Stimulated activated CD4-positive, alpha-beta T cell treated with anti-CD3 and anti-CD28 coated beads, Interleukin-4, amount 100 ng/mL, for 1 hour (primary cell): ENCODE data around the gene SGK1.

Experiments used
- DNase-seq: peaks from one replicate; pipeline ENCODE4 v3.0.0-alpha.2; 2020

The SGK1 gene

DNA sequence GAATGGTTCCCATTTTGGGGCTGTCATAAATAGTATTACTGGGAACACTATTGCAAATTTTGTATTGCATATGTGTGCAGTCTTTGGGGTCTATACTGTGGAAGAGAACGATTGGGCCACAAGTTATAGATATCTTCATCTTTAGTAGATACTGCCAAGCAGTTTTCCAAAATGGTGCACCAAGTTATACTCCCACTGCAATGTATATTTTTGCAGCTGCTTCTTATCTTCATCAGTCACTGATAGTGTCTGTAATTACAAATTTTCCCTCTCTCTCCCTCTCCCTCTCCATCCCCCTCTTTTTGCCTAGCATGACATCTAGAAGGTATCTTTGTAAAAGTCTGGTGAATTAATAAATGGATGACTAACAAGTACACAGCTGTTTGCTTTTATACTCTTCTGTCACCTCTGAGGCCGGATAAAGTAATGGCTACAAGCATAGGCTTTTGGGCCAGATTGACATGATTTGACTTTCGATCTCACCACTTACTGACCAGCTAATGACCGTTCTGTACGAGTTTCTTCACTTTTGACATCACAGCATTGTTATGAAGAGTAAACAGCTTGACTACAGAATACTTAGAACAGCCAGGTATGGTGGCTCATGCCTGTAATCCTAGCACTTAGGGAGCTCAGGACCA lies 152.2 kb downstream of the SGK1 start:
- no peak for DNase-seq

DNA sequence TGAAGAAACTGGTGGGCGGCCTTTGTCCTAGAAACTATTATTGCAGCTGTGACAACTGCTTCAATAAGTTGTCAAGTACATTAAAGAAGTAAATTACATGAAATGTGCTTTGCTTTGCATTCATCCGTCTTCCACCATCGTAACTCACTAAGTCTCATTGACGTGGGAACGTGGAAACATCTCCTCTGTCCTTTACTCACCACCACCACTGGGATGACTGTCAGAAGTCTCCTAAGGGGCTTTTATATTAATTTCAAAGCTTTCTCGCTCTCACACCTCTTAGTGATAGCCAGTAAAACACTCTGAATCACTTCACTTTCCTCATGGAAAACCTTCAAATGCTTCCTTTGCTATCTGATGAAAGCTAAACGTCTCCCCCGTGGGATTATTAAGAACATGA lies 153.6 kb downstream of the SGK1 start:
- DNase-seq = no peak

DNA sequence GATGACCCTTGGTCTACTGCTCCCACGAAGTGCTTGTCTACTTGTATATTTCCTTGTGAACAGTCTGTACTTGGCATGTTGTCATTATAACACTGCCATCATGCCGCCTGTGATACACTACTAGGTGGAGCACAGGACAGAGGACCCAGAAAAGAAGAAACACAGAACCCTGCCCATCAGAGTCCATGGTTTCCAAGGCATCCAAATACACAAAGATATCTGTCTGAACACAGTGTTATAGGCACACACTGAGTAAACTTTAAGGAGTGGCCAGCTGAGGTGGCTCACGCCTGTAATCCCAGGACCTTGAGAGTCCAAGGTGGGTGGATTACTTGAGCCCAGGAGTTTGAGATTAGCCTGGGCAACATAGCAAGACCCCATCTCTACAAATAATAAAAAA lies 155.0 kb downstream of the SGK1 start:
- no peak for DNase-seq

DNA sequence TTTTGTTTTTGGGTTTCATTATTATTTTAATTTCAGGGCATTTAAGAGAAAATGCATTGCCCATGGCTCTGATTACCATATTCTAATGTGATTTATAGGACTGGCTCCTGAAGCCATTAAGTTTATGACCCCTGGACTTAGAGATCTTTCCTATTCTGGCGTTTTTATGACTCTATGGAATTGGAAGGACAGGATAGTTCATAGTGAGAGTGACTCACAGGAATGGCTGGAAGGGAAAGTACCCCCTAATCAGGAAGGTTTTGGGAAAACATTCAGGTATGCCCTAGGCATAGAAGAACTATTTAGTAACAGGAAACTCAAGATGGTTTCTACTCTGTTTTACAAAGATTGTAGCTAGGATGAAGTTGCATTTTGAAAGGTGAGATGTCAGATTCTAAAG lies 156.9 kb downstream of the SGK1 start:
- DNase-seq = no peak

DNA sequence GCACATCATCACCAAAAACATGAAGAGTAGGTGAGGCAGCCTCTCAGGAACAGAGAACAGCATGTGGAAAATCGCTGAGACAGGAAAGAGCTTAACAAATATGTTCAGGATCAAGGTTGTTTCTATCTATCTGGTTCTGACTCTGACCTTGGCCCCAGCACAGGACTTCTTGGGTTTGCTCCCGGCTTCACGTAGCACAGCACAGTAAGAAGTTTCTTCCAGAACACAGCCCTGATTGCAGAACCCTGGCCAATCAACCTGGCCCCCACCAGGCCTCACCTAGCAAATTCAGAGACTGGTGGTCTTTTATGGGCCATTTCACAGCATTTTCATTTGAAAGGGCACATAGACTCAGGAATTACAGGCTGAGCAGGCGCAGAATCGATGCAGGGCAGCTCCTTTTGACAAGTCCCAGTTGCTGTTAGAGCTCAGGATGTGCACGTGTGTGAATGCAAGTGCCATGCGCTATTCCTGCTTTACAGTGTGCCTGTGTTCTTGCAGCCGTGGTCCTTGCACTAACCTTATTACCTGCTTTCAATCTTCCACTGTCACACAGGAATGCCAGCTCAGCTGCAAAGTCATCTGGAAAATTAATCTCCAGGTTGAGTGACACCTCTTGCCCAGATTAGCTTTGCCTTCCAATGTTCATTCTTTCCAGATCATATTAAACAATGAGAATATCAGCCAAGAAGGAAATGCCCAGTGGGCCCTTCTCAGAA lies 165.0 kb downstream of the SGK1 start:
- DNase-seq = no peak

DNA sequence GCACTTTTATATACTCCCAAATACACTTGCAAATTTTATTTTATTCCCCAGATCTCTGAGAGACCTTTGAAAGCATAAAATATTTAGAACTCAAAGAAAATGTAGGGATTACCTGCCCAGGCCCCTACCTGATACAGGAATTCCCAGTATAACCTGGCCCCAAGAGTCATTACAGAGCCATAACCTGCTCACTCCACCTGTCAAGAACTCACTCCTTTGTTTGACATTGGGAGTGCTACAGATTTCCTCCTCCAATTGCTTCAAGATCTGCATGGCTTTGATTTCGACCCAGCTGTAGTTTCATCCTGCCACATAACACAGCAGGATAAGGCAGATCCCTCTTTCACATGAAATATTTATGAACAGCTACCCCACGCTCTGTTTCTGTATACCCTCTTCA lies 169.3 kb downstream of the SGK1 start:
- DNase-seq = no peak

DNA sequence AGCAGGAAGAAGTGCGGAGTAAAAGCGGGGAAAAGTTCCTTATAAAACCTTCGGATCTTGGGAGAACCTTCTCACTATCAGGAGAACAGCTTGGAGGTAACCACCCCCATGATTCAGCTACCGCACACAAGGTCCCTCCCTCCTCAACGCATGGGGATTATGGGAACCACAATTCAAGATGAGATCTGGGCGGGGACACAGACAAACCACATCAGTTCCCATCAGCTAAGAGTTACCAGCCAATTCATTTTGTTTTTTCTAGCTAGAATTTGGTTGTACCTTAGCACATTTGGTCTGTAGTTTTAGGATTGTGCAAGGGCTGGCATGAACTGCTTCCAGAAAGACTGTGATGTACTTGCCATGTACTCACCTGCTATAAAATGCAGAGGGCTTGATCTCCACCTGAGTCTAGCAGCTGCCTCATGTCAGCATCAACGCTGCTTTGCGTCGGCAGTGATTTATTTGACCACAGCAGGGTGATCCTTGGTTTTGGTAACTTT lies 170.8 kb downstream of the SGK1 start:
- DNase-seq = no peak

DNA sequence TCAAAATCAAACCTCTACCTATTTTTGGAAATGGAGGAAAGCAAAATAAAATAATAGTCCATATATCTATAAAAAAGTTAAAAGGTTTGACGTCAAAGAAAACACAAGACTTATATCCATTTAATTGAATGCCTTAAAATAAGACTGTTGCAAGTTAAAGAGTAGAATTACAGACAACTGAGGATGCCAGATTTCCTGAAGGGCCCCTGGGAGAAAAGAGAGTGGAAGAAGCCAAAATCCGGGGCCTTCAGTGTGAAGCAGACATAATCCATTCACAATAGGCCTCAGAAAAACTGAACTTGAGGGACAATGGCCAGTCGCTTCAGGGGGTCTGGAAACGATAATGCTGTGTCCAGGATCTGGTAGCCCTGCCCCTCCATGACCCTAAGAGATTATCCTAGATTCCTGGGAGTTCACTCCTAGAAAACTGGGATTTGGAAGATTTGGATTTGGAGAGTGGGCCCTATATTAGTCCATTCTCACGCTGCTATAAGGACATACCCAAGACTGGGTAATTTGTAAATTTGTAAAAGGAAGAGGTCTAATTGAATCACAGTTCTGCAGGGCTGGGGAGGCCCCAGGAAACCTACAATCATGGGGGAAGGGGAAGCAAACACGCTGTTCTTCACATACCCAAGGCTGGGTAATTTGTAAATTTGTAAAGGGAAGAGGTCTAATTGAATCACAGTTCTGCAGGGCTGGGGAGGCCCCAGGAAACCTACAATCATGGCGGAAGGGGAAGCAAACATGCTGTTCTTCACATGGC lies 171.5 kb downstream of the SGK1 start:
- no peak for DNase-seq

DNA sequence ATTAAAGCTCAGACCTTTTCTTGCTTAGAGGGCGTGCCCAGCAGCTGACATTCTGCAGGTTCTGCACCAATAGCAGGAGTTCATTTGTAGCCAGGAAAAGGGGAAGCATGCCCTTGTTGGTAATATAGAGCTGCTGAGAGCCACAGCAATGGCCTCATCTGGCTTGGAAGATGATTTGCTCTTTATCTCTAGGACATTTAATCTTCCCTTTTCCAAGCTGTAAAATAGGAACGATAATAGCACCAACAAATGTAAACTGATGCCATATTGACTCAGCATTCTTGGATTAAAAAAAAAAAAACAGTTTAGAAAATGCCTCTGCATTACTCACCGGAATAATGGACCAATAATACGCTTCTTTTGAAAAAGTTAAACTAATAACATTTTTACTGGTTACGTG lies 172.1 kb downstream of the SGK1 start:
- no peak for DNase-seq

DNA sequence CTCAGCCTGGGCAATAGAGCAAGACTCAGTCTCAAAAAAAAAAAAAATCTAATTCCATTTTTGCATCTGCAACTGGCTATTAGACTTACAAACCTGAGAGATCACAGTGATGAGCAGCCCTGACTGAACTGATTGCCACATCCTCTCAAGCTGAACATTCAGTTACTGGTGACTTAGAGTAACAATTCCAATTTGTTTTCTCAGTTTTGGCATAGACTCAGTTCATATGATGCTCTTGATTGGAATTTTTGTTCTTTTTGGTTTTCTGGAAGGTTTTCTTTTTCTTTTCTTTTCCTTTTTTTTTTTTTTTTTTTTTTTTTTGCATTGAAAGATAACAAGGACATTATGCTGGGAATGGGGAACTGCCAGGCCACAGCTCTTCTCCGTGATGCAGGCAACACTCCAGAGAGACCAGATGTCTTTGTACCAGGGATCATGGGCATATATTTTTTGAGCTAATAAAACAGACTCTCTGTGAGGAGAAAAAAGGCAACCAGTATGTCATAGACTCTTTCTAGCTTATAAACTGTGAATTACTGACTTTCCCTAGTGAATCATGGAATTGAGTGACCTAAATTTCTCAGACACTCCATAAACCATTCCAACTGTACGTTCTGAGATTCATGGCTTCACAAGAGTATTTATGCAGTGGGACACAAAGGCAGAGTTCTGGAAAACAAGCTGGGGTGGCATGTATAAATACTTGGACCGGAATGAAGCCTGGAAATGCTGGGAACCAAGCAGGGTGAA lies 179.5 kb downstream of the SGK1 start:
- DNase-seq = no peak

DNA sequence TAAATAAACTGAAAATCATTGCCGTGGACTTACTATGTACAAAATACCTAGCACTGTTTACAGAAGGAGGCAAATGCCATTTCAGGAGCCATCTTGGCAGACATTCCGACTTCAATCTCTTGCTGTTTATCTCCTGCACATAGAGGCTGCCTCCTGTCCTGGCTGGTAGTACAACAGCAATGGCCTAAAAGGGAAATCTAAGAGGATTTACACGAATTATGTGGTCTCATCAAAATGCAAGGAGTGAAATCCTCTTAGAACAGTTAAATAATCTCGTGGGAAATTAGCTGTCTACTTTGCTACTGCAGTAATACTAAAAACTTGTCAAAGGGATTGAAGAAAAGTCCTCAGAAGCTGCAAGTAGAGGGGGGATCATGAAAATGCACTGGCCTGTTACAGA lies 183.3 kb downstream of the SGK1 start:
- DNase-seq = no peak

DNA sequence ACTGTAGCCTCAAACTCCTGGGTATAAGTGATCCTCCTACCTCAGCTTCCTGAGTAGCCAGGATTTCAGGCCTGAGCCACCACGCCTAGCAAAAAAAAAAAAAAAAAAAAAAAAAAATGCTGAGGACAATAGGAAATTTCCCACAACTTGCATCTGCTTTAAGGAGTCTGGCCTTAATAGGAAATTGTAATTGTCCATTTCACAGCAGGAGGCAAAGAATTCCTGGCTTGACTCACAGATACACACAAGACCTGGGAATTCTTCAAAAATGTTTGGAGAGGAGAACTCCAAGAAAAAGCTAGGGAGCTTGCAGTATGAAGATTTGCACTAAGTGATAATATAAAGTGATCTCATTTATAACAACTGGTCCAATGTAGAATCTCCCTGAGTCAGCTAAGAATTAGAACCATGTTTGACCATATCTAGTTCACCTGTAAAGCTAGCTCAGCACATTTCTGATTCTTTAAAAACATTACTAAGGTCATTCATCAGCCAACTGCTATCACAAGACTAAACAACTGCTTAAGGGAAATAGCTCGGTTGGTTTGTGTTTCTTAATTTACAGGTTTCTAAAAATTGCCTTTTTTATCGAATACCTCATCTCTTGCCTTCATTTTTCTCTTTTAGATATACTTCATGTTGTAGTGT lies 185.3 kb downstream of the SGK1 start:
- DNase-seq = no peak

DNA sequence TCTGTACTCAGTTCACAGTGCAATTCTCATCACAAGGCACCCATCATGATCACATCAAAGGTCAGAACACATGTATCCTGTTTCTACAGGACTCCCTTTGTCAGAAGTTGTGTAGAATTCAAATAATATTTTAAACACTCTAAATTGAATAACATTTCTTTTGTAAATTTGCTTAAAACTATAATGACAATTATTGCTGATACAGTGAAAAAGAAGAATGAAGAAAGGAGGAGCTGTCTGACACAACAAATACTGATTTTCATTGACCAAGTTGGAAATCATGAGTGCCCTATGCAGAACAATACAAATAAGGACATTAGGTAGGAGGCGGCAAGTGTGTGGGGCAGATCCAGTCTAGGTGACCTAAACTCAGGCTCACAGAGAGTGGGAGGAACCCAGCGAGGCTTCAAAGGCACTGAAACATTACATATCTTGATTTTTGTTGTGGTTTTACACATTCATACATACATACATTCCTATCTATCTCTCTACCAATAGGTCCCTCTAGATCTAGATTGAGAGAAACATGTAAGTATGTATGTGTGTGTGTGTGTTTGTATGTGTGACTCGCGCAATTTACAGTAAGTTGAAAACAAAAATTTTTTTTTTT lies 186.3 kb downstream of the SGK1 start:
- no peak for DNase-seq

DNA sequence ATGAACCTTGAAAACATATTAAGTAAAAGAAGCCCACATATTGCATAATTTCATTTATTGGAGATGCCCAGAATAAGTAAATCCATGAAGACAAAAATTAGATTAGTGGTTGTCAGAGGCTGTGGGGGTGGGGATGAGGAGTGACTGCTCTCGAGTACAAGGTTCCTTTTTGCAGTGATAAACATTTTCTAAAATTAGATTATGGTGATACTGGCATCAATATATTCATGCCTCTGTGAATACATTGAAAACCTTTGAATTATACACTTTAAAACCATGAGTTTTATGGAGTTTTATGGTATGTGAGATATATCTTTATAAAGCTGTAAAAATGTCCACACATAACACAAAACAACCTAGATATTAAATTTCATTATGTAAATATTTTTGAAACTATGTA lies 189.8 kb downstream of the SGK1 start:
- DNase-seq = no peak

DNA sequence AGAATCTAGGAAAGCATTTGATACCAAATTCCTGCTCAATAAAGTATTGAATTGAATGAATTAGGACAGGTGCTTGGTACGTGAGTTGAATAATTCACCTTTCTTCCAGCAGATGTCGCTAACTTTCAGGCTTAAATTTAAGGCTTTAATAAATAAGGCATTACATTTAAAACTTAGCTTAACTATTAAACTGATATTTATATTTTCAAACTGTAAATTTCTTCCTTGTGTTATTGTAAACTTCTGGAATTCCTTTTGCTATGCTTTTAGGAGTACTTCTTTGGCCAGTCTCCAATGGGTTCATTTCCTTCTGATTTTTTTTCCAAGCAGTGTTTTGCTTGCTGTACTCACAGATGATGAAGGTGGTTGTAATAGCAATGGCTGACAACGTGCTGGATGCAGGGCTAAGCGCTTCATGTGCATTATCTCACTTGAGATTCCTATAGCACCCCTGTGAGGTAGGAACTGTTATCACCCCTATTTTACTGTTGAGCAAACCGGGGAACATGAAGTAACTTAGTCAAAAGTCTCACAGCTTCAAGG lies 194.2 kb downstream of the SGK1 start:
- no peak for DNase-seq

DNA sequence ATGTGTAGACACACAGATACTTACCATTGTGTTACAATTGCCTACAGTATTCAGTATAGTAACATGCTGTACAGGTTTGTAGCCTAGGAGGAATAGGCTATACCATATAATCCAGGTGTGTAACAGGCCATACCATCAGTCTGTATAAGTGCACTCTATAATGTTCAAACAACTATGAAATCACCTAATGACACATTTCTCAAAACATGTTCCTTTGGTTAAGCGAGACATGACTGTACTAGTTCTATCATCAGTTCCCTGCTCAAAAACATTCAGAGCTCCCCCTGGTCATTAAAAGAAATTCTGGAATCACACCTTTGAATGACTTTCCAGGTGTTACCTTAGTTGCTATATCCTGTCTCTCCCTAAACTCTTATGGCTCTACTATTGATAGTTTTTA lies 195.1 kb downstream of the SGK1 start:
- no peak for DNase-seq

DNA sequence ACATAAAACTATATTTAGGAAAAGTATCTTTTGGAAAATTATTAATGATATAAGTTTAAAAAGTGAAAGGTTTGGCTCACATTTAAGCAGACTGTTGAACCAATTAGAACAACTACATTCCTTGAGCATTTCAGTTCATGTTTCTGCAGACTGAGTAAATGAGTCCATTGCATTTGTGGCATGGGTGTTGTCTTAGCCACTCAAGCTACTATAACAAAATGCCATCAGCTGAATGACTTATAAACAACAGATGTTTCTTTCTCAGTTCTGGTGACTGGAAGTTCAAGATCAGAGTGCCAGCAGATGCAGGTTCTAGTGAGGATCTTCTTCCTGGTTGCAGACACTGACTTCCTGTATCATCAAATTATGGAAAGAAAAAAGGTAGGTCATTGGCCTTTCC lies 198.4 kb downstream of the SGK1 start:
- DNase-seq = no peak
